Liver (tissue), 9 donors: ENCODE data around the gene NOX1. TPM values are rescaled to one million over a fixed set of nuclear protein-coding genes. Genes with fewer than 3 reads are reported as not detected.

Experiments used
- DNase-seq: peaks from one replicate; pipeline ENCODE4 v3.0.0-alpha.2; 2017; ENCODE audit warnings: low spot score
- H3K27ac ChIP-seq, 2 donors: one replicate each; pipeline ENCODE4 v1.7.0; 2013; ENCODE audit warnings: inconsistent platforms in 2 of 2, low read length in 2 of 2, control low read depth in 1 of 2, low read depth in 1 of 2, mild to moderate bottlenecking in 1 of 2
- H3K27me3 ChIP-seq, 4 donors: one replicate each; pipeline versions ENCODE4 v1.6.1 to v1.7.0; 2013; ENCODE audit warnings: low read length in 3 of 4, inconsistent platforms in 1 of 4, mild to moderate bottlenecking in 1 of 4, moderate library complexity in 1 of 4; ENCODE audit not compliant: control insufficient read depth in 4 of 4, insufficient read depth in 4 of 4
- H3K36me3 ChIP-seq, 4 donors: one replicate each; pipeline versions ENCODE4 v1.6.1 to v1.7.0; 2013; ENCODE audit warnings: low read length in 3 of 4, mild to moderate bottlenecking in 3 of 4, low read depth in 1 of 4, moderate library complexity in 1 of 4; ENCODE audit not compliant: control insufficient read depth in 4 of 4, insufficient read depth in 3 of 4
- H3K4me1 ChIP-seq, 4 donors: one replicate each; pipeline versions ENCODE4 v1.6.1 to v1.7.0; 2013; ENCODE audit warnings: low read length in 3 of 4, mild to moderate bottlenecking in 3 of 4, moderate library complexity in 1 of 4; ENCODE audit not compliant: control insufficient read depth in 4 of 4, insufficient read depth in 4 of 4
- H3K4me3 ChIP-seq, 3 donors: one replicate each; pipeline versions ENCODE4 v1.6.1 to v1.7.0; 2013; ENCODE audit warnings: low read length in 3 of 3, control low read depth in 1 of 3, low read depth in 1 of 3, mild to moderate bottlenecking in 1 of 3
- H3K9ac ChIP-seq, 2 donors: one replicate each; pipeline ENCODE4 v1.7.0; 2013; ENCODE audit warnings: low read length in 2 of 2, mild to moderate bottlenecking in 2 of 2, moderate library complexity in 2 of 2, control low read depth in 1 of 2, low read depth in 1 of 2
- H3K9me3 ChIP-seq, 4 donors: one replicate each; pipeline versions ENCODE4 v1.6.1 to v1.7.0; 2013; ENCODE audit warnings: low read length in 3 of 4; ENCODE audit not compliant: control insufficient read depth in 4 of 4
- EGR1 ChIP-seq, 2 donors: IDR thresholded peaks; 2 replicates each; pipeline ENCODE4 v1.6.1; 2016 to 2018; ENCODE audit warnings: antibody characterized with exemption in 2 of 2, low read depth in 2 of 2
- FOXA2 ChIP-seq: IDR thresholded peaks from 2 replicates; pipeline ENCODE4 v1.6.1; 2016; ENCODE audit warnings: antibody characterized with exemption
- GABPA ChIP-seq, 2 donors: IDR thresholded peaks in 1 of 2; conservative IDR thresholded peaks in 1 of 2; 2 replicates each; pipeline ENCODE4 v1.6.1; 2016; ENCODE audit warnings: antibody characterized with exemption in 2 of 2, mild to moderate bottlenecking in 1 of 2, moderate library complexity in 1 of 2
- HNF4A ChIP-seq, 2 donors: conservative IDR thresholded peaks; 2 replicates each; pipeline ENCODE4 v1.6.1; 2016; ENCODE audit warnings: antibody characterized with exemption in 2 of 2, mild to moderate bottlenecking in 2 of 2
- HNF4G ChIP-seq: IDR thresholded peaks from 2 replicates; pipeline ENCODE4 v1.6.1; 2016; ENCODE audit warnings: antibody characterized with exemption
- JUND ChIP-seq, 2 donors: IDR thresholded peaks; 2 replicates each; pipeline ENCODE4 v1.6.1; 2016; ENCODE audit warnings: antibody characterized with exemption in 2 of 2
- NR2F2 ChIP-seq: IDR thresholded peaks from 2 replicates; pipeline ENCODE4 v1.6.1; 2016; ENCODE audit warnings: antibody characterized with exemption
- RAD21 ChIP-seq, 2 donors: IDR thresholded peaks; 2 replicates each; pipeline ENCODE4 v1.6.1; 2016; ENCODE audit warnings: antibody characterized with exemption in 2 of 2, mild to moderate bottlenecking in 2 of 2
- RXRA ChIP-seq, 2 donors: IDR thresholded peaks; 2 replicates each; pipeline ENCODE4 v1.6.1; 2017 to 2018; ENCODE audit warnings: antibody characterized with exemption in 2 of 2, mild to moderate bottlenecking in 1 of 2
- SP1 ChIP-seq: IDR thresholded peaks from 2 replicates; pipeline ENCODE4 v1.6.1; 2018; ENCODE audit warnings: antibody characterized with exemption, mild to moderate bottlenecking
- YY1 ChIP-seq: IDR thresholded peaks from 2 replicates; pipeline ENCODE4 v1.6.1; 2016; ENCODE audit warnings: antibody characterized with exemption, mild to moderate bottlenecking
- WGBS: extraction: QIAGEN DNeasy Blood & Tissue Kit; methylation state at CpG from one replicate; pipeline ENCODE4 v1.1.7; 2013; 5-methylcytosine and 5-hydroxymethylcytosine counted together
- polyA plus RNA-seq, 2 donors: library from polyadenylated mRNA; stranded (reverse) in 1 of 2; unstranded in 1 of 2; fragments of 200-250 nt in 1 of 2; fragments of >200 nt in 1 of 2; fragmentation: Nextera tagmentation in 1 of 2; extraction: Ambion mirVana in 1 of 2; gene quantifications; one replicate each; pipeline versions ENCODE4 v1.2.1 to v1.2.3, GENCODE V29; 2013 to 2015
- total RNA-seq, 2 donors: library from RNA; depleted of rRNA; stranded (reverse); fragments of >200 nt; gene quantifications; one replicate each; pipeline ENCODE4 v1.2.3, GENCODE V29; 2014
- TF ChIP-seq, protein P1 (sequence below): IDR thresholded peaks from 2 replicates; pipeline ENCODE4 v1.6.1; 2016; ENCODE audit warnings: antibody characterized with exemption
- TF ChIP-seq, protein P2 (sequence below): IDR thresholded peaks from 2 replicates; pipeline ENCODE4 v1.6.1; 2016; ENCODE audit warnings: antibody characterized with exemption
- TF ChIP-seq, protein P3 (sequence below): IDR thresholded peaks from 2 replicates; pipeline ENCODE4 v1.6.1; 2016; ENCODE audit warnings: antibody characterized with exemption
- donor health status: healthy.
- donor health status: healthy.
- donor health status: healthy.
- donor health status: healthy.
- donor health status: healthy.

NOX1 gene
- total and polyA plus RNA-seq, 4 donors = 0.36 TPM; not detected in 3

DNA sequence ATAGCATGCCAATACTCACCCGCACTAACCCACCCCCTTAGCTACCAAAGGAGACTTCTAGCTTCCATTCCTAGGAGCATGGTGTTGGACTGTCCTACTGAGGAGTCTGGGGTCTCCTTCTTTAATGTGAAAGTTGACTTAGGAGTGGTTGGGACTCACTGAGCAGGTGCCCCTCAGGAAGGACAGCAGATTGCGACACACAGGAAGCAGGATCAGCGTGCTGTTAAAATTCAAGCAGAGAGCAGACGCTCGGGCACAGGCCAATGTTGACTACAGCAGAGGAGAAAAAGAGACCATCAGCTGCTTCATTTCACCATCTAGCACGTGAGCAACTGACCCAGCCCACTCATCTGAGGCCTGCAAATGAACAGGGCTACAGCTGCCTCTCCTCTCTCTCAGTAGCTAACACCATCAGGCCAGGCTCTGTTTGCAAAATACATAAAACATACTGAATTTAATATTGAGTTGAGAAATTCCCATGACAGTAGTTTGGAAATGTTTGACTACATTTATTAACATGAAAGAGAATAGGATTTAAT, 10.8 kb downstream of the NOX1 start (continued):
- TF ChIP-seq, protein P1, sequence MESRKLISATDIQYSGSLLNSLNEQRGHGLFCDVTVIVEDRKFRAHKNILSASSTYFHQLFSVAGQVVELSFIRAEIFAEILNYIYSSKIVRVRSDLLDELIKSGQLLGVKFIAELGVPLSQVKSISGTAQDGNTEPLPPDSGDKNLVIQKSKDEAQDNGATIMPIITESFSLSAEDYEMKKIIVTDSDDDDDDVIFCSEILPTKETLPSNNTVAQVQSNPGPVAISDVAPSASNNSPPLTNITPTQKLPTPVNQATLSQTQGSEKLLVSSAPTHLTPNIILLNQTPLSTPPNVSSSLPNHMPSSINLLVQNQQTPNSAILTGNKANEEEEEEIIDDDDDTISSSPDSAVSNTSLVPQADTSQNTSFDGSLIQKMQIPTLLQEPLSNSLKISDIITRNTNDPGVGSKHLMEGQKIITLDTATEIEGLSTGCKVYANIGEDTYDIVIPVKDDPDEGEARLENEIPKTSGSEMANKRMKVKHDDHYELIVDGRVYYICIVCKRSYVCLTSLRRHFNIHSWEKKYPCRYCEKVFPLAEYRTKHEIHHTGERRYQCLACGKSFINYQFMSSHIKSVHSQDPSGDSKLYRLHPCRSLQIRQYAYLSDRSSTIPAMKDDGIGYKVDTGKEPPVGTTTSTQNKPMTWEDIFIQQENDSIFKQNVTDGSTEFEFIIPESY = no peak
- no peak for TF ChIP-seq GABPA (IDR thresholded peaks at IDR 0.05 in 1 of 2, conservative IDR thresholded peaks at IDR 0.05 in 1 of 2)

DNA sequence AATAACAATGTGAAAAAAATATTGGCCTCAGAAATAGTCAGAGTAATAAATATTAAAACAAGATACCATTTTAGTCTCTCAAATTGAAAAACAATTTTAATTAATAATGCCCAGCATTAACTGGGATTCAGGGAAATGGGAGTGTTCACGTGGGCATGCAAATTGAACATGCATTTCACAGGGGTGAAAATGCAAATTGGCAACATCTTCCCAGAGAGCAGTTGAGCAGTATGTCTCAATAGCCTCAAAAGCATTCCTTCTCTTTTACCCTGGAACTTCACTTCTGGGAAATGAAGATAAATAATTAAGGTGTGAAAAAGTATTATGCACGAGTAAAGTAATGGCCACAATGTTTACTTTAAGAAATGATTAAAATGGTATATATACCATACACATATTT, 21.3 kb downstream of the NOX1 start:
- H3K4me1 ChIP-seq = no peaks in the 10 kb centered on the region
- H3K27ac ChIP-seq = no peak overlapping the region
- peaks cover 0 to 2% (median 0%) of the 10 kb centered on the region in 4 donors for H3K9me3 ChIP-seq
- H3K36me3 ChIP-seq = no peaks in the 10 kb centered on the region
- WGBS = 62% methylated on average over 2 of the region's 2 CpGs
- no peak for TF ChIP-seq SP1
- TF ChIP-seq NR2F2 = no peak
- no peak for TF ChIP-seq HNF4G
- TF ChIP-seq RAD21 (IDR thresholded peaks at IDR 0.05) = no peak
- no peak for TF ChIP-seq FOXA2
- no peak for TF ChIP-seq YY1
- TF ChIP-seq, protein P2, sequence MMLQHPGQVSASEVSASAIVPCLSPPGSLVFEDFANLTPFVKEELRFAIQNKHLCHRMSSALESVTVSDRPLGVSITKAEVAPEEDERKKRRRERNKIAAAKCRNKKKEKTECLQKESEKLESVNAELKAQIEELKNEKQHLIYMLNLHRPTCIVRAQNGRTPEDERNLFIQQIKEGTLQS = no peak
- no peak for TF ChIP-seq GABPA (IDR thresholded peaks at IDR 0.05 in 1 of 2, conservative IDR thresholded peaks at IDR 0.05 in 1 of 2)
- TF ChIP-seq EGR1 (IDR thresholded peaks at IDR 0.05; ENCODE audit: low read depth in 2 of 2) = no peak
- no peak for TF ChIP-seq HNF4A (conservative IDR thresholded peaks at IDR 0.05)
- H3K9ac ChIP-seq = no peak overlapping the region
- no peak overlapping the region for H3K4me3 ChIP-seq
- no peaks in the 10 kb centered on the region for H3K27me3 ChIP-seq
- DNase-seq = no peak

DNA sequence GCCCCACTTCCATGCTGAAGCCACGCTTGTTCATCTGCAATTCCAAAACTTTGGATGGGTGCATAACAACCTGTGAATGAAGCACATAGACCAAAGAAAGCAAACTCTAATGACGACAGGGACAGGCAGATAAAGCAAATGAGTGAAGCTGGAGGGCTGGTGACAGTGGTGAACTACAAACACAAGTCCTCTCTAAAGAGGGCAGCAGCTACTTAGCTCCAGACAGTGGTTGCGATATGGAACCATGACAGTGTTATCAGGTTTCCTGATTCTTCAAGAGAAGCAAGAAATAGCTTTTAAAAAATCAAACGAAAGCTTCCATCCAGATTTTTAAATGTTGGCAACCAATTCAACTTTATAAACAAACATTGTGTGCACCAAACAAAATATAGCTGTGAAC, 23.8 kb downstream of the NOX1 start:
- TF ChIP-seq RAD21 (IDR thresholded peaks at IDR 0.05) (no peak), GABPA (IDR thresholded peaks at IDR 0.05 in 1 of 2, conservative IDR thresholded peaks at IDR 0.05 in 1 of 2) (no peak), JUND (IDR thresholded peaks at IDR 0.05) (no peak)
- TF ChIP-seq, protein P2 = no peak
- no peak overlapping the region for H3K27ac ChIP-seq
- no peak overlapping the region for H3K9ac ChIP-seq
- DNase-seq = no peak
- no peaks in the 10 kb centered on the region for H3K36me3 ChIP-seq
- H3K4me1 ChIP-seq = no peaks in the 10 kb centered on the region
- no peaks in the 10 kb centered on the region for H3K27me3 ChIP-seq
- no peaks in the 10 kb centered on the region for H3K9me3 ChIP-seq
- no peak overlapping the region for H3K4me3 ChIP-seq
- WGBS = 69% methylated on average over 4 of the region's 4 CpGs

DNA sequence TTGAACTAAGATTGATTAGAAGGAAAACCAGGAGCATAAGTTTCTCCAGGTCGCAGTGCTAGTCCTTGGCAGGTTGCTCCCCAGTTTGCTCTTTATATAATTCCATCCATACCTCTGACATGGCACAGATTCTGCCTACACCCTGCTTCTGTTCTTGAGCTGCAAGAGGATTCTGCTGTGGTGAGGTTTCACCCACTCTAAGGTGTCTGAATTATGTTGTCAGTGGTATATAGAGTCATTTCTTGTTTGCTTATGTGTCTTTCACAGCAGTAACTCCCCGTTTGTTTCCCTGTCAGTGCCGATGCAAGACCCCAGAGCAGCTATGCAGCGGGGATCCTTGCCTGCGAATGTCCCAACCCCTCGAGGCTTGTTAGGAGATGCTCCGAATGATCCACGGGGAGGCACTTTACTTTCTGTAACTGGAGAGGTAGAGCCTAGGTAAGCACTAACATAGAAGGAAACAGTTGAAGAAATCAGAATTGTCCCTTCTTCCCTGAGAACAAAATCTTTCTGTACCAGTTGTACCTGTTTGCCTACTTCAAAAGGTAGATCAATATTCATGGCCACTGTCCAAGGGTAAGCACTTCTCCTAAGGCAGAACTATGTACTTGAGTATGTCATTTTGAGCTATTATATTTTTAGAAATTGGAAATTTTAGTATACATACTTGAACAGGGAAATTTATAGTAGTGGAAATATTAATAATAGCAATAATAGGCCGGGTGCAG, 42.8 kb downstream of the NOX1 start:
- no peak overlapping the region for H3K4me3 ChIP-seq
- WGBS = 97% methylated on average over 9 of the region's 9 CpGs
- no peaks in the 10 kb centered on the region for H3K4me1 ChIP-seq
- DNase-seq = no peak
- no peak overlapping the region for H3K9ac ChIP-seq
- no peak overlapping the region for H3K27ac ChIP-seq
- H3K36me3 ChIP-seq = peaks cover 6 to 39% (median 18%) of the 10 kb centered on the region in 4 donors
- H3K9me3 ChIP-seq = no peaks in the 10 kb centered on the region
- no peaks in the 10 kb centered on the region for H3K27me3 ChIP-seq
- TF ChIP-seq RXRA (IDR thresholded peaks at IDR 0.05) = no peak
- TF ChIP-seq SP1 = no peak
- no peak for TF ChIP-seq EGR1 (IDR thresholded peaks at IDR 0.05; ENCODE audit: low read depth in 2 of 2)
- TF ChIP-seq, protein P1 = no peak
- no peak for TF ChIP-seq GABPA (IDR thresholded peaks at IDR 0.05 in 1 of 2, conservative IDR thresholded peaks at IDR 0.05 in 1 of 2)
- TF ChIP-seq, protein P3, sequence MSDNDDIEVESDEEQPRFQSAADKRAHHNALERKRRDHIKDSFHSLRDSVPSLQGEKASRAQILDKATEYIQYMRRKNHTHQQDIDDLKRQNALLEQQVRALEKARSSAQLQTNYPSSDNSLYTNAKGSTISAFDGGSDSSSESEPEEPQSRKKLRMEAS = no peak
- TF ChIP-seq FOXA2 = no peak
- TF ChIP-seq YY1 = no peak
- no peak for TF ChIP-seq HNF4G
- TF ChIP-seq, protein P2 = no peak
